K562 (cell line): Measurements from ENCODE around the gene FTSJ3. TPM values are rescaled to one million over a fixed set of nuclear protein-coding genes. Genes with fewer than 3 reads are reported as not detected.

Experiments used
- BCLAF1 ChIP-seq, 2 experiments: fragments of 450-650 bp in 1 of 2; IDR thresholded peaks; 2 replicates each; pipeline ENCODE4 v1.6.1; 2011 to 2017; ENCODE audit warnings: low read depth in 2 of 2, antibody characterized with exemption in 1 of 2, borderline replicate concordance in 1 of 2, low read length in 1 of 2, mild to moderate bottlenecking in 1 of 2, mixed read lengths in 1 of 2; ENCODE audit not compliant: control insufficient read depth in 1 of 2
- BRD9 ChIP-seq: fragments of 450-650 bp; IDR thresholded peaks from 2 replicates; pipeline ENCODE4 v1.6.1; 2018; ENCODE audit warnings: low read depth; ENCODE audit not compliant: partially characterized antibody
- E2F8 ChIP-seq: fragments of 450-650 bp; IDR thresholded peaks from 2 replicates; pipeline ENCODE4 v1.7.1; 2018; ENCODE audit warnings: mild to moderate bottlenecking, low read depth; ENCODE audit not compliant: partially characterized antibody
- FOXM1 ChIP-seq, 2 experiments: fragments of 450-650 bp in 1 of 2; sonication (generic) in 1 of 2; formaldehyde crosslinking in 1 of 2; IDR thresholded peaks; 2 replicates each; pipeline versions ENCODE4 v1.6.1 to v1.9.0; 2017 to 2022; ENCODE audit warnings: low read depth in 2 of 2, mild to moderate bottlenecking in 2 of 2, missing genetic modification reagents in 1 of 2, moderate library complexity in 1 of 2
- FOXP1 ChIP-seq: sonication (generic); formaldehyde crosslinking; IDR thresholded peaks from 2 replicates; pipeline ENCODE4 v1.8.0; 2022; ENCODE audit warnings: mild to moderate bottlenecking, missing genetic modification reagents
- LCOR ChIP-seq: sonication (generic); formaldehyde crosslinking; IDR thresholded peaks from 2 replicates; pipeline ENCODE4 v1.8.0; 2022; ENCODE audit warnings: mild to moderate bottlenecking, missing genetic modification reagents
- NFYB ChIP-seq: IDR thresholded peaks from 2 replicates; pipeline ENCODE4 v1.6.1; 2011; ENCODE audit warnings: mild to moderate bottlenecking, moderate library complexity; ENCODE audit not compliant: insufficient read length; ENCODE audit errors: extremely low read depth
- RNF219 ChIP-seq: fragments of 250-450 bp; sonication (Bioruptor Pico); IDR thresholded peaks from 2 replicates; pipeline ENCODE4 v1.5.0; 2022; ENCODE audit warnings: mild to moderate bottlenecking
- SREBF1 ChIP-seq: fragments of 150-350 bp; IDR thresholded peaks from 2 replicates; pipeline ENCODE4 v1.6.1; 2014; ENCODE audit warnings: antibody characterized with exemption, low read depth, low read length, borderline replicate concordance
- THRAP3 ChIP-seq: fragments of 450-650 bp; IDR thresholded peaks from 2 replicates; pipeline ENCODE4 v1.6.1; 2016; ENCODE audit warnings: mild to moderate bottlenecking, inconsistent platforms, borderline replicate concordance
- ZBTB11 ChIP-seq, 3 experiments: fragments of 200-800 bp in 1 of 3; fragments of 250-450 bp in 1 of 3; fragments of 450-650 bp in 1 of 3; sonication (Bioruptor Pico) in 1 of 3; sonication (Bioruptor generic) in 1 of 3; formaldehyde crosslinking in 1 of 3; IDR thresholded peaks; 2 replicates each; pipeline versions ENCODE4 v1.6.1 to v1.8.0; 2016 to 2022; ENCODE audit warnings: mild to moderate bottlenecking in 2 of 3, missing genetic modification characterization in 2 of 3, missing compliant biosample characterization in 1 of 3, moderate library complexity in 1 of 3
- ZC3H4 ChIP-seq: sonication (generic); formaldehyde crosslinking; IDR thresholded peaks from 2 replicates; pipeline ENCODE4 v1.9.0; 2021; ENCODE audit warnings: missing genetic modification reagents, borderline replicate concordance
- ZNF511 ChIP-seq: sonication (generic); formaldehyde crosslinking; IDR thresholded peaks from 2 replicates; pipeline ENCODE4 v1.8.0; 2022; ENCODE audit warnings: mild to moderate bottlenecking, missing genetic modification reagents
- ZNF766 ChIP-seq: fragments of 200-800 bp; sonication (Bioruptor generic); conservative IDR thresholded peaks from 2 replicates; pipeline ENCODE4 v1.6.1; 2016; ENCODE audit warnings: missing genetic modification characterization, missing compliant biosample characterization
- polyA plus RNA-seq, 8 experiments: library from polyadenylated mRNA; depleted of rRNA in 4 of 8; stranded (reverse) in 5 of 8; unstranded in 3 of 8; fragments of >200 nt; fragmentation: Nextera tagmentation in 2 of 8; fragmentation: Illumina TruSeq in 1 of 8; extraction: Ambion mirVana in 2 of 8; extraction: Trizol in 1 of 8; gene quantifications; 2 replicates each; pipeline versions ENCODE4 v1.2.1 to v1.2.3, GENCODE V29; 2011 to 2014; ENCODE audit warnings: inconsistent platforms in 1 of 8, missing spikeins in 1 of 8
- total RNA-seq, 7 experiments: library from RNA; depleted of rRNA in 6 of 7; stranded (reverse); fragments of >200 nt in 6 of 7; fragmentation: Illumina TruSeq in 2 of 7; extraction: Trizol in 2 of 7; gene quantifications; 2 replicates each; pipeline versions ENCODE4 v1.2.1 to v1.2.3, GENCODE V29; 2011 to 2021; ENCODE audit warnings: low replicate concordance in 1 of 7

The FTSJ3 gene
- total and polyA plus RNA-seq, 9 of the 15 experiments (the other 6 are each of a cell fraction or from before 2014, with no cell fraction given), result 18.0 to 65.6 (median 52.4) TPM

- TF ChIP-seq BRD9 (no peak), FOXP1 (no peak), FOXM1 (IDR thresholded peaks at IDR 0.05; ENCODE audit: low read depth) (0 out of 2 replicates have a peak, but pooled peaks have one; percentile 9), FOXM1 (CRISPR knock-in tag; IDR thresholded peaks at IDR 0.05; ENCODE audit: low read depth) (no peak), THRAP3 (no peak), NFYB (no peak), BCLAF1 (IDR thresholded peaks at IDR 0.05; ENCODE audit: borderline replicate concordance in 1 of 2, control insufficient read depth in 1 of 2, low read depth in 2 of 2, low read length in 1 of 2) (no peak), ZC3H4 (CRISPR knock-in tag) (no peak), E2F8 (no peak), ZNF766 (CRISPR knock-in tag) (no peak), LCOR (CRISPR knock-in tag) (no peak), RNF219 (CRISPR knock-in tag) (no peak), SREBF1 (no peak), ZBTB11 (CRISPR knock-in tag; IDR thresholded peaks at IDR 0.05) (0 out of 6 replicates have a peak, but pooled peaks of 1 of the 3 experiments have one; percentile 51), ZNF511 (CRISPR knock-in tag) (no peak)
Observed at GRCh38 chr17:63775420-63775819, 52.0 kb downstream of the FTSJ3 start (continued).
